GM19023 (cell line): ENCODE measurements around the gene ENO1.

ENCODE experiments used
- ATAC-seq: cut with Tn5 transposase; IDR thresholded peaks from one replicate; pipeline ENCODE4 v1.9.1; 2021; ENCODE audit warnings: mild to moderate bottlenecking, moderate library complexity; ENCODE audit not compliant: unreplicated experiment

ENO1 gene

DNA sequence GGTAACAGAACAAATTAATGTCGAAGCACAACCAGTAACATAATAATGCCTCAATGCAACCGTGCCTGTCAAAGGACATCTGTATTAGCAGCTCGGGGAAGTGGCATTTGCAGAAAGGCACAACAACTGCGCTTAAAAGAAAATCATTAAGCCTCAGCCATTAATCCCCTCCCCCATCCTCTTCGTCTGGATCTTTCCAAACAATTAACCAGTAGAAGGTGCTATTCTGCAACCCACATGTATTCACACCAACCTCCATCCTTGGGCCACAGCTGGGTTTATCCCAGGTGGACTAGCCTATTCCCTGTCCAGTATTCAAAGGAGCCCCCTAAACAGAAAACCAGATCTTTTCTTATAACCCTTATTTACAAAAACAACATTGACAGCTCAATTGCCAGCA lies 63.6 kb downstream of the ENO1 start:
- no peak for ATAC-seq

DNA sequence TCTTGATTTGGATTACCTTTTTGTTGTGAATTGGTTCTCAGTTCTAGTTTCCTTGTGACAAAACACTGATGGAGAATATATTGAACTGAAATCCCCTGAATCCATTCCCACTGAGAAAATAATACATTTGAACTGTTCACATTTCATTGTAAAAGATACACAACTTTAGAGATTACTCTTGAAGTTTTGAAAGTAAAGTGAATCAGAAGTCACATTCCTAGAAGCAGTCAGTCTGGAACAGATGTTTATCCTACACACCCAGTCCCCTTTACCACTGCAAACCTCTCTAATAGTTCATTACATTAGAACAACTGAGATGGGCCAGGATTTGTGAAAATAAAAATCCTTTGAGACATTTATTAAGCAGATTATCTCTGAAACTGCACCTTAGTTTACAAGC lies 64.5 kb downstream of the ENO1 start:
- ATAC-seq, result no peak

GRCh38 chr1:8813016-8813763 lies 65.3 kb downstream of the ENO1 start:
- ATAC-seq, result no peak

GRCh38 chr1:8812081-8812480 lies 66.4 kb downstream of the ENO1 start:
- ATAC-seq, result no peak
